T-helper 22 cell (primary cell): ENCODE measurements around the gene NAB2.

Experiments
- DNase-seq: peaks from one replicate; pipeline ENCODE4 v3.0.0-alpha.2; 2020; ENCODE audit warnings: low read depth

Gene NAB2

DNA sequence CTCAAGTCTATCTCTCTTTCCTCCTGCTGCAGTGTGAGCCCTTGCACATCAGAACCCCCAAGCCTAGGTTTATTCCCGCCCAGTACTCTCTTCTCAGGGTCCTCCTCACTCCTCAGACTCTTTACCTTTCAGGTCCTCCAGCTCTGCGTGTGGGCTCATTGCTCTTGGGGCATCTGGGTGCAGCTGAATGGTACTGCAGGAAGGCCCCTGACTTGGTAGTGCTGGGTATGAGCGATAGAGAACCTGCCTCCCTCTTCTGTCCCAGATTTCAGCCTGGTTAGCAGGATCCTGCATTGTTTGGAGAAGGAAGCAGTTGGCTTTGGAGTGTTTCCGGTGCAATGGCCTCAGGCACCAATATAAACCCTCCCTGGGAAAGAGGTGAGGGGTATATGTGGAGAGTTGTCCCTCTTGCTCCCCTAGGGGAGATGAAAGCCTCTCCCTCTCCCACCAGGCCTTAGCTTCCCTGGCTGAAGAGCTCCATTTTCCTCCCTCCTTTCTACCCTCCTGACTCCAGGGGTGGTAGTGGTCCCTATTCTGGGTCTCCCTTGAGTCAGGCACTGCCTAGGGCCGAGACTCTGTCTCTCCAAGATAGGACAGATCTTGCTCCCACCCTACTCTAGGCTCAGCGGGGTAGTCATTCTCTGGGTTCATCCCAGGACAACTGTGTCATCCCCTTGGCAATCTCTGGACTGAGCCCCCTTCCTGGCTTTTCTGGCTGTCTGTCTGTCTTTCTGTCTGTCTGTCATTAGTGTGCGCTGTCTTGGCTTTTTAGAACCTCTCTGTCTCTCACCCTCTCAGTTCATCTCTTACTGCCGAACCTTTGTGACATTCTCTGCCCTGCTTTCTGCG, 43.2 kb downstream of the NAB2 start:
- no peak for DNase-seq

DNA sequence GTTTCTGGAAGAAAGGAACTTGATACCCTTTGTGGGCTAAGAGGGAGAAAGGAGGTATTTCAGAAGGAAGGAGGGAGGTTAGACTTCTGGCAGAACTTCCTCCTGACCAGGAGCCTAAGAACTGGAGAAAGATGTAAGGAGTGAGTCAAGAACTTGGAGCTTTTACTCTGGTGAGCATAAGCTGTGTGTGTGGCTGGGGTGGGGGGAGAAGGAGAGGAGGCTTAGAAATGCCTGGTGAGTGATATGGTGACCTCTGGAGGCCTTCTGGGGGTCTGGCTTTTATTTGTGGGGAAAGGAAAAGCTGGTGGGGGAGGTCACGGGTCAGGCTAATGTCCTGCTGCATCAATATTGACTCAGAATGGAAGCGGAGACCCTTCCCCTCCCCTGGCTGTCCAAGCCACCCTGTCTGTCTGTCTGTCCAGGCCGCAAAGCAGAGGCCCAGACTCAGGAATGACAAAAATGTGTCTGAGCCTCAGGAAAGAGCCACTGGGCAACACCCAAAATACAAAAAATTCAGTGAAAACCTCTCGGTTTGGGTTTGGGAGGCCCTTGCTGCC, 44.2 kb downstream of the NAB2 start:
- no peak for DNase-seq

DNA sequence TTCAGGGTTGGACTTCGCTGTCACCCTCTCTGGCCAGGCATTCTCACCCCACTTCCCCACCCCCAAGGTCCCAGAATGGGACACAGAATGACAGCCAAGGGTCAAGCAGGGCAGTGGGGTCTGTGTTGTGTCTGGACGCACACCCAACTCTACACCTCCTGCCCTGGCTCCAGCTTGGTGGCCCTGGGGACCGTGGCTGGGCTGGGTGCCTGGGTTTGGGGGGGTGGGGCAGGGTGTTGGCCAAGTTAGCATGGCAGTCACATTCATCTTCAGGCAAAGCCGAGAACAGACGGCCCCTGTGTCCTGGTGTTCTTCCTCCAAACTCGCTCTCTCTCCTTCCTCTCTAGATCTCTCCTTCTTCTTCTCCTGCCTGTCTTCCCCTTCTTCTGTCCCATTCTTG, 45.0 kb downstream of the NAB2 start:
- no peak for DNase-seq

DNA sequence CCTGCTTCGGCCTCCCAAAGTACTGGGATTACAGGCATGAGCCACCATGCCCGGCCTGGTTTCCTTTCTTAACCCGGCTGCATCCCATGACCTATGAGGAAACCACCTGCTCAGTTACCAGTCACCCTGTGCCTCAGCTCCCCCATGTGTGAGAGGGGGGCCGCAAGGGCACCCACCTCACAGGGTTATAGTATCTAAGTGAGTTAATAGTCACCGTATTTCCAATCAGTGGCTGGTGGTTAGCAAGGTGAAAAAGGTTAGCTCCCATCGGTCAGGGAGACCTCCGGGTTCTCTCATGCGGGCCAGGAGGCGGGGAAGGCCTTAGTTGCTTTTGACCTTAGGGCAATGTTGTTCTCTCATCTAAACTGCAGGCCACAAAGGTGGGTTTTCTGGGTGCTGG, 46.0 kb downstream of the NAB2 start:
- no peak for DNase-seq

DNA sequence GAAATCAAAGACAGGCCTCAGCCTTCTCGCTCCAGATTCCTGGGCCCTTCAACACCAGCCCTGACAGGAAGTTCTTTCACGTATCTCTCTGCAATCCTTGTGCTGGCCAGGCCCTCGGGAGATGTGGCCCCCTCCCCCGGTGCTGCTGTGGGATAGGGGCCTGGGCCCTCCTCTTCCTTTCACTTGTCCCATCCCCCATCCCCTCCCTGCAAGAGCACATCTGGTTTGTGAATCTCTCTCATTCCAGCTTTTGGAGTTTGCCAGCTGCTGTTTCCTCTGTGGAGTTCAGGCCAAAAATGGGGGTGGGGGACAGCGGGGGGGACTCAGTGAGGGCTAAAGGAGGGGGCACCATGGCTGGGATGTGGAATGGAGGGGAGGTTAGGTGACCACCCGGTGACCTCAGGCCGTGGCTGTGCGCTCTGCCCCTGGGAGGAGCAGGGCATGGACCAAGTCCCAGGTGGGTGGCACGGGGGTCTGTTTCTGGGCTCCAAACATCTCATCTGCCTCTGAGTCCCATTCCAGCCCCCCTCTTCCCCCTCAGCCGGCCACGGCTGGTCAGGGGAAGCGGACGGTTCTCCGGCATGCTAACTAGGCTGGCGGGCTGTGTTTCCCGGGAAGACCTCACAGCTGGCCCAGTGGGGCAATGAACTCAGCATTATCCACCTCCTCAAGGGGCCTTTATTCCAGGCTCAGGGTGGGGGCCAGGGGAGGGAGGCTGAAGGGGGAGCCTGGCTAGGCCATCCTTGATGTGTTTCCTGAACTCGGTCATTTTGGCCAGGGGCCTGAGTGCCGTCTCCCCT, 46.8 kb downstream of the NAB2 start:
- no peak for DNase-seq

DNA sequence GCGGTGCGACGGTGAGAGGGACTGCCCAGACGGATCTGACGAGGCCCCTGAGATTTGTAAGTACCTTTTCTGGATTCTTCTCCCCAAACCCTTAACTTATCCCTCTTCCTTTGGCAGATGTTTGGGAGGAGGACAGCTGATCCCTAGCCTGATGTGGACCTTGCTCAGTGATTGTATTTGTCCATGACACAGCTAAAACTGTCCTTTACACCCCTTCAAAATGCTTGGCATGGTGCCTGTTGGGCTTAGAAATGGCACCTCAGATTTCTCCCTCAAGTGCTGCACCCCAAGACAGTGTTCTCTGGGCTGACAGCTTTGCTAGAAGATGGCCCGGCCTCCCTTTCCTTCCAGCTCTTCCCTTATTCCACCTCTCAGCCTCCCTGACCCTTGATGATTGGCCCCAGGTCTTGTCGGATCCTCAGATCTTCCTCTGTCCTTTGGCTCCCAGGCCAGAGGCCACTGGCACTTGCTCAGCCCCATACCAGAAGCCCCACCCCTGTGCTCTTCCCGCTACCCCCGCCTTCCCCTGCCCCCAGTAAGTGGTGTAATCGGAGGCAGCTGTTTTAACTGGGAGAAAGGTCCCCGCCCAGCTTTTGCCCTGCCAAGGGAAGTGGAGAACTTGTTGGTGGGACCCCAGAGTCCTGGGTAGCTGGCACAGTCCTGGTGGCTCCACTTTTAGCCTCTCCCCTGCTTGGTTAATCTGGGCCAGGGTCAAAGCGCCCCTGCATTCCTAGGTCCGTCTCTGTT, 49.8 kb downstream of the NAB2 start:
- DNase-seq: no peak

DNA sequence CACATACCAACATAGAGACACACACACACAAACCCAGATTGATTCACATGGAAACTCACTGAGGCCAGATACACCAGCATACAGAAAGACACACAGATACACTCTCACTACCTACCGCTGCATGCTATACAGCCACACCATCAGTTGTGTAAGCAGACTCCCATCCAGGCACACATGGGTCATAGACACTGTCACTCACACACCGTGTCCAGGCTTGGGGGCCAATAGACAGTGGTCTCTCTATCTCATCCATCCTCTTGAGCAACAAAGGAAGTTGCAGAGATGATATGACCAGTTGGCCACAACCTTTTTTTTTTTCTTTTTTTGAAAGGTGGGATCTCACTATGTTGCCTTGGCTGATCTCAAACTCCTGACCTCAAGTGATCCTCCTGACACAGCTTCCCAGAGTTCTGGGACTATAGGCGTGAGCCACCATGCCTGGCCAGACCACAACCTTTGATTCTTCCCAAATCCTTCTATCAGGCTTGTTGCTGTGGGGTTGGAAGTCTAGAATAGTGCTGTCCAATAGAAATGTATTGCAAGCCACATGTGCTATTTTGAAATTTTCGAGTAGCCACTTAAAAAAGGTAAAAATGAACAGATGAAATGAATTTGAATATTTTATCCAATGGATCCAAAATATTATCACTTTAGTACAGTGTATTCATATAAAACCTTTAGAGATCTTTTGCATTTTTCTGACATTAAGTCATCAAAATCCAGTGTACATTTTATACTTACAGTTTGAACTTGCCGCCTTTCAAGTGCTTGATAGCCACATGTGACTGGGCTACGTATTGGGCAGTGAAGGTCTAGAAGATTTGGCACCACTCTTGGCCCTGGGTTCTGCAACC, 51.1 kb downstream of the NAB2 start:
- no peak for DNase-seq

DNA sequence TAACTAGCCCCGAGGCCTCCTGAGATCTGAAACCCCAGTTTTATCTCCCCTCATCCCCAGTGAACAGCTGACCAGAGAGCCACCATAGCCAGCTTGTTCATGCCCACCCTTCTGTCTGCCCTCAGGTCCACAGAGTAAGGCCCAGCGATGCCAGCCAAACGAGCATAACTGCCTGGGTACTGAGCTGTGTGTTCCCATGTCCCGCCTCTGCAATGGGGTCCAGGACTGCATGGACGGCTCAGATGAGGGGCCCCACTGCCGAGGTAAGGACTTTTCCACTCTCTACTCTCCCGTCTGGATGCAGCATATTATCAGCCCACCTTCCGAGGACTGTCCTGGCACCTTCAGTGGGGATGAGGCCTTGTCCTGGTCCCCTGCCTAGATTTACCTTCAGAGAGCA, 52.3 kb downstream of the NAB2 start:
- no peak for DNase-seq

DNA sequence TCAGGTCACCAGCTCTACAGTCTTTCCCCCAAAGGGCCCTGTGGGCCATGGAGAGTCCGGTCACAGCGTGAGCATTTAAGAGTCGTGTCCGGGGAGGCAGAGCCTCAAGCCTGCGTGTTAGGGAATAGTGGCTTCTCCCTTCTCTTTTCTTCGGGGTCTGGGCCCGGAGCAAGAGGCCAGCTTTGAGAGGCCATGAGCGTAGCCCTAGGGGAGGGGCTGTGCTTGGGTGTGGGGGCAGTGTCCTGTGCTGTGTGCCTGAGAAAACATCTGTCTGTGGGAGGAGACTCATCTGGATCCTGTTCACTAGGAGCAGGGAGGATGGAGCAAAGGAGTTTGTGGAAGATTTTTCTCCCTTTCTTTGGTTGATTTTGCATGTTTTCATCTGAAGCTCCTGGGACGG, 53.2 kb downstream of the NAB2 start:
- DNase-seq: no peak

DNA sequence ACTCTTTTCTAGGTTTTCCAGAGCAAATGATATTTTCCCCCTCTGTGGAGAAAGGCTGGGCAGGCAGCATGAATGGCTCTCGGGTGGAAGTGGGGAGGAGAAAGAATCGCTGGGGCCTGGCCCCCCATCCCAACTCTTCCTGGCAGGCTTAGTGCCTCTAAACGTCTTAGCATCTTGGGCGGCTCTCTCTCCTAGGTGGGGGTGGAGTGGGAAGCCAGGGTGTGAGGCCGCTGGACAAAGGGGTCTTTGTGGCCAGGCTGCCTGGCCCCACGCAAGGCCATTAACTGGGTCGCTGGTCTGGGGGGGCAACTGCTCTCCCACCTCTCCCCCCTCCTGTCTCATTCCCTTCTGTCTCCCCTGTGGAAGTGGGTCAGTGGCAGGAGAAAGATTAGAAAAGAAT, 53.8 kb downstream of the NAB2 start:
- DNase-seq: no peak

DNA sequence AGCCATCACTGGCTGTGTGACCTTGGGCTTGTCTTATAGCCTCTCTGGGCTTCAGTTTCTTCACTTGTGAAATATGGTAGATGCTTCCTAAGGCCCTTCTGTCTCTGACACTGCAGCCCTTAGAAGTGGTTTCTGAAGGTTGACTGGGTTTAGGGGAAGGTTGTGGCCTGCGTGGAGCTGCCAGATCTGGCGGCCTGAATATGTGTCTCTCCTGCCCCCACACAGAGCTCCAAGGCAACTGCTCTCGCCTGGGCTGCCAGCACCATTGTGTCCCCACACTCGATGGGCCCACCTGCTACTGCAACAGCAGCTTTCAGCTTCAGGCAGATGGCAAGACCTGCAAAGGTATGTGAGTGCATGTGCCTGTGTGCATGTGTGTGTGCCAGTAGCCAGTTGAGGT, 54.5 kb downstream of the NAB2 start:
- DNase-seq: no peak
